Peyer's patch (tissue), 4 donors: ENCODE data around the gene KCNE4.

Experiments used
- POLR2A ChIP-seq, 2 donors: fragments of 450-650 bp; IDR thresholded peaks; one replicate each; pipeline ENCODE4 v1.5.1; 2017; ENCODE audit warnings: antibody characterized with exemption in 2 of 2, mild to moderate bottlenecking in 2 of 2, moderate library complexity in 2 of 2
- TF ChIP-seq, protein P1 (sequence below), 6 experiments: fragments of 450-650 bp in 4 of 6; fragments of 200-600 bp in 2 of 6; sonication (generic) in 1 of 6; IDR thresholded peaks; one replicate each; pipeline ENCODE4 v1.5.1; 2017 to 2019; ENCODE audit warnings: antibody characterized with exemption in 6 of 6, mild to moderate bottlenecking in 3 of 6, moderate library complexity in 1 of 6

DNA sequence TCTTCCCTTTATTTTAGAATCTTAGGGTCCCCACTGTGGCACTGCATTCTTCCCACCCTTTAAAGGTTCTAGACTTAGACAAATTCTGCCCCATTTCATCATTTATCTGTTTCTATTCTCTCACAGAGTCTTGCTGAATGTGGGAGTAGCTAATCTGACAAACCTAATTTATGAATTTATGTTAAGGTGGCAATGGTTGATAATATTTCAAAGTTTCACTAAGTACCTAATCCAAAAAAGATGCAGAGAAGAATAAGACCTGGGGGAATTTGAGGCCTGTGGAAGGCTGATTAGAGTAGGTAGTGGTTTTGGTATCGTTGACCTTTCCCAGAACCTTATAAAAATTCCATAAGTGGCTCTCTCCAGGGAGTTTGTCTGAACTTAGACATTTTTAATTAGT lies 18.0 kb downstream of the KCNE4 start:
- TF ChIP-seq, protein P1, sequence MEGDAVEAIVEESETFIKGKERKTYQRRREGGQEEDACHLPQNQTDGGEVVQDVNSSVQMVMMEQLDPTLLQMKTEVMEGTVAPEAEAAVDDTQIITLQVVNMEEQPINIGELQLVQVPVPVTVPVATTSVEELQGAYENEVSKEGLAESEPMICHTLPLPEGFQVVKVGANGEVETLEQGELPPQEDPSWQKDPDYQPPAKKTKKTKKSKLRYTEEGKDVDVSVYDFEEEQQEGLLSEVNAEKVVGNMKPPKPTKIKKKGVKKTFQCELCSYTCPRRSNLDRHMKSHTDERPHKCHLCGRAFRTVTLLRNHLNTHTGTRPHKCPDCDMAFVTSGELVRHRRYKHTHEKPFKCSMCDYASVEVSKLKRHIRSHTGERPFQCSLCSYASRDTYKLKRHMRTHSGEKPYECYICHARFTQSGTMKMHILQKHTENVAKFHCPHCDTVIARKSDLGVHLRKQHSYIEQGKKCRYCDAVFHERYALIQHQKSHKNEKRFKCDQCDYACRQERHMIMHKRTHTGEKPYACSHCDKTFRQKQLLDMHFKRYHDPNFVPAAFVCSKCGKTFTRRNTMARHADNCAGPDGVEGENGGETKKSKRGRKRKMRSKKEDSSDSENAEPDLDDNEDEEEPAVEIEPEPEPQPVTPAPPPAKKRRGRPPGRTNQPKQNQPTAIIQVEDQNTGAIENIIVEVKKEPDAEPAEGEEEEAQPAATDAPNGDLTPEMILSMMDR (IDR thresholded peaks at IDR 0.05): no peak
- no peak for TF ChIP-seq POLR2A (IDR thresholded peaks at IDR 0.05)
